Posterior vena cava (tissue), 2 donors: ENCODE data around the gene PGC. TPM values are rescaled to one million over a fixed set of nuclear protein-coding genes. Genes with fewer than 3 reads are reported as not detected.
A peak's percentile ranks its signal among the peaks of the same experiment; 100 is the strongest.

ENCODE experiments used
- DNase-seq: peaks from one replicate; pipeline ENCODE4 v3.0.0-alpha.2; 2020; ENCODE audit warnings: low spot score
- intact Hi-C, 2 donors: fragments of 100-400 bp; cut with DNase I; formaldehyde crosslinking; loops; one replicate each; pipeline versions ENCODE4 v1.14.1 to v1.14.2; 2022 to 2023
- total RNA-seq, 2 donors: library from RNA; stranded (reverse); fragmentation: NEBNext Ultra II Directional; extraction: Animal tissue kit (Norgen Biotek cat#: 25700); gene quantifications; one replicate each; pipeline ENCODE4 v1.2.1, GENCODE V29; 2021
- donor health status: DM: yes; HTN: yes; CAD: no.
- donor health status: DM: yes; HTN: yes; CAD: no.

Gene PGC
- total RNA-seq, 2 donors from 2014 or later, result not detected

GRCh38 chr6:41733707-41734665, 13.2 kb downstream of the PGC start:
- peak; percentile 90 for DNase-seq
- intact Hi-C loops, result no loop called here

GRCh38 chr6:41733360-41733706, 13.9 kb downstream of the PGC start:
- no peak for DNase-seq
- intact Hi-C loops, result no loop called here

- intact Hi-C loops, result no loop called here
- no peak for DNase-seq
These were observed 14.4 kb downstream of the PGC start for GRCh38 chr6:41732591-41733359.

GRCh38 chr6:41732149-41732548, 15.0 kb downstream of the PGC start:
- DNase-seq, result no peak
- intact Hi-C loops, result no loop called here

- no peak for DNase-seq
- intact Hi-C loops, result no loop called here
These were observed 15.6 kb downstream of the PGC start for GRCh38 chr6:41731561-41732086.

- no peak for DNase-seq
- intact Hi-C loops, result no loop called here
These were observed 16.4 kb downstream of the PGC start for GRCh38 chr6:41730531-41731436.

GRCh38 chr6:41729624-41730023, 17.6 kb downstream of the PGC start:
- intact Hi-C loops, result no loop called here
- DNase-seq, result no peak

- intact Hi-C loops, result no loop called here
- no peak for DNase-seq
These were observed 18.2 kb downstream of the PGC start for GRCh38 chr6:41728954-41729353.

GRCh38 chr6:41728073-41728936, 18.9 kb downstream of the PGC start:
- intact Hi-C loops, result no loop called here
- DNase-seq, result no peak

- no peak for DNase-seq
- intact Hi-C loops, result no loop called here
These were observed 19.5 kb downstream of the PGC start for GRCh38 chr6:41727705-41728072.

- intact Hi-C loops, result no loop called here
- no peak for DNase-seq
These were observed 20.3 kb downstream of the PGC start for GRCh38 chr6:41726876-41727275.

GRCh38 chr6:41724586-41725501, 22.4 kb downstream of the PGC start:
- no peak for DNase-seq
- intact Hi-C loops, result no loop called here

- intact Hi-C loops, result no loop called here
- DNase-seq, result no peak
These were observed 23.0 kb downstream of the PGC start for GRCh38 chr6:41724228-41724580.

- intact Hi-C loops, result no loop called here
- DNase-seq, result peak; percentile 94
These were observed 23.5 kb downstream of the PGC start for GRCh38 chr6:41723530-41724227.

GRCh38 chr6:41722969-41723529, 24.1 kb downstream of the PGC start:
- intact Hi-C loops, result no loop called here
- DNase-seq, result no peak

GRCh38 chr6:41721414-41721813, 25.8 kb downstream of the PGC start:
- DNase-seq, result no peak
- intact Hi-C loops, result no loop called here

GRCh38 chr6:41720783-41721182, 26.4 kb downstream of the PGC start:
- intact Hi-C loops, result no loop called here
- DNase-seq, result no peak
